Neutrophil (primary cell): ENCODE data around the gene SP140.

Source experiments
- H3K27ac ChIP-seq: fragments of 200-600 bp; sonication (generic); 2 replicates; pipeline ENCODE4 v1.5.1; 2016; ENCODE audit warnings: mild to moderate bottlenecking, moderate library complexity
- H3K27me3 ChIP-seq: fragments of 200-600 bp; sonication (generic); 2 replicates; pipeline ENCODE4 v1.6.0; 2016; ENCODE audit warnings: mild to moderate bottlenecking
- H3K36me3 ChIP-seq: fragments of 200-600 bp; sonication (generic); 2 replicates; pipeline ENCODE4 v1.5.1; 2017
- H3K4me1 ChIP-seq, 2 experiments: fragments of 200-600 bp in 1 of 2; sonication (generic) in 1 of 2; 1 replicate in 1 of 2; 2 replicates in 1 of 2; pipeline versions ENCODE4 v1.5.1 to v1.6.1; 2013 to 2016; ENCODE audit warnings: low read depth in 1 of 2, low read length in 1 of 2, mild to moderate bottlenecking in 1 of 2, moderate library complexity in 1 of 2; ENCODE audit not compliant: control insufficient read depth in 1 of 2, insufficient read depth in 1 of 2
- H3K4me3 ChIP-seq, 2 experiments: fragments of 200-600 bp in 1 of 2; sonication (generic) in 1 of 2; 1 replicate in 1 of 2; 2 replicates in 1 of 2; pipeline ENCODE4 v1.5.1; 2013 to 2016; ENCODE audit warnings: low read depth in 1 of 2, low read length in 1 of 2, mild to moderate bottlenecking in 1 of 2, moderate library complexity in 1 of 2
- H3K9me3 ChIP-seq: fragments of 200-600 bp; sonication (generic); 2 replicates; pipeline ENCODE4 v1.5.1; 2016
- TF ChIP-seq, protein P1 (sequence below): fragments of 200-600 bp; sonication (generic); IDR thresholded peaks from 2 replicates; pipeline ENCODE4 v1.5.1; 2016; ENCODE audit warnings: antibody characterized with exemption

The SP140 gene

DNA sequence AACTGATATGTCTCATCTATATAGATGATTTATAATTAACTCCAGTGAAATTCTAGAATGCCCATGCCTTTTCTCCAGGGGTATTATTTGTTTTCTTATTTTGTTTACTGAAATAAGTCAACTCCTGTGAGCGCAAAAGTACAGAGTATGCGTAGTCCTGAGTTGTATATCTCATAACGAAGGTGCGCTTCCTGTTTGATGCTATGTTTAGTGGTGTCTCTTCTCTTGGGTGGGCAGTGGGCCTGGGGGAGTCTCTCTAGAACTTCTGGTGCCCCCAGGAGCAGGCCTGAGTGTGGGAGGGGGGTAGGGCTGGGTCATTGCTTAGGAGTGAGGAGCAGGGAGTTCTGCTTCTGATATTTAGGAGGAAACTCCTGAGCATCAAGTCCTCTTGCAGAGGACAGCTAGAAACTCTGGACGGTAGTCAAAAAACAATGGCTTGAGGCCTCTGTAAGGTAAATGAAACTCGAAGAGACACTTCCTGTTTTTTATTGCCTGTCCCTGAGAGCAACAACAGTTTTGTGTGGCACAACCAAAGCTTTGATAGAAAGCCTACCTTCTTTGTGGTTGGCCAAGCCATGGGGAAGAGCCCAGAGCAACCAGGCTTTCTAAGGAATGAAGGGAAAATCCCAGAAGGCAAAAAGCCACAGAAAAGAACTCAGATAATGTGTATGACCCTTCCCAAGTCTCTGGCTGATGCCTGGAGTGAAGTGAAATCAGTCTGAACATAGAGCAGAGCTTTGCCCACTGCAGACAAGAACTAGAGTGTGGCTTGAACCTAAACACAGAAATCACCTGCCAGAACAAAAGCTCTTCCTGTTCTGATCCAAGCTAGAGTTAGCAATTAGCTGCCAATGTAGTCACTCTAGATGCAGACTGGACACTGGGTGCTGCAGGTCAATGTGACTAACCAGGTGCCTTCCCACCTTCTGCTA is 92.9 kb downstream of the SP140 start:
- no peaks in the 10 kb centered on the region for H3K27me3 ChIP-seq
- H3K27ac ChIP-seq, result peak overlapping the region; percentile 74
- TF ChIP-seq, protein P1, sequence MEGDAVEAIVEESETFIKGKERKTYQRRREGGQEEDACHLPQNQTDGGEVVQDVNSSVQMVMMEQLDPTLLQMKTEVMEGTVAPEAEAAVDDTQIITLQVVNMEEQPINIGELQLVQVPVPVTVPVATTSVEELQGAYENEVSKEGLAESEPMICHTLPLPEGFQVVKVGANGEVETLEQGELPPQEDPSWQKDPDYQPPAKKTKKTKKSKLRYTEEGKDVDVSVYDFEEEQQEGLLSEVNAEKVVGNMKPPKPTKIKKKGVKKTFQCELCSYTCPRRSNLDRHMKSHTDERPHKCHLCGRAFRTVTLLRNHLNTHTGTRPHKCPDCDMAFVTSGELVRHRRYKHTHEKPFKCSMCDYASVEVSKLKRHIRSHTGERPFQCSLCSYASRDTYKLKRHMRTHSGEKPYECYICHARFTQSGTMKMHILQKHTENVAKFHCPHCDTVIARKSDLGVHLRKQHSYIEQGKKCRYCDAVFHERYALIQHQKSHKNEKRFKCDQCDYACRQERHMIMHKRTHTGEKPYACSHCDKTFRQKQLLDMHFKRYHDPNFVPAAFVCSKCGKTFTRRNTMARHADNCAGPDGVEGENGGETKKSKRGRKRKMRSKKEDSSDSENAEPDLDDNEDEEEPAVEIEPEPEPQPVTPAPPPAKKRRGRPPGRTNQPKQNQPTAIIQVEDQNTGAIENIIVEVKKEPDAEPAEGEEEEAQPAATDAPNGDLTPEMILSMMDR, result no peak
- H3K4me1 ChIP-seq, result peaks cover 18 to 26% of the 10 kb centered on the region in 2 experiments
- H3K36me3 ChIP-seq, result peaks cover 3% of the 10 kb centered on the region
- no peak overlapping the region for H3K4me3 ChIP-seq
- no peaks in the 10 kb centered on the region for H3K9me3 ChIP-seq

GRCh38 chr2:230319211-230319862 is 93.8 kb downstream of the SP140 start:
- Histone ChIP-seq H3K36me3 (no peaks in the 10 kb centered on the region), H3K4me3 (no peak overlapping the region), H3K27ac (peak overlapping the region; percentile 74), H3K4me1 (peaks cover 18 to 26% of the 10 kb centered on the region in 2 experiments), H3K27me3 (no peaks in the 10 kb centered on the region), H3K9me3 (no peaks in the 10 kb centered on the region)
- TF ChIP-seq, protein P1, result no peak

- Histone ChIP-seq H3K27ac (no peak overlapping the region), H3K4me1 (peaks cover 18 to 26% of the 10 kb centered on the region in 2 experiments), H3K36me3 (no peaks in the 10 kb centered on the region), H3K9me3 (no peaks in the 10 kb centered on the region), H3K27me3 (no peaks in the 10 kb centered on the region), H3K4me3 (no peak overlapping the region)
- TF ChIP-seq, protein P1, result no peak
These were observed 95.5 kb downstream of the SP140 start for GRCh38 chr2:230321031-230321430.

DNA sequence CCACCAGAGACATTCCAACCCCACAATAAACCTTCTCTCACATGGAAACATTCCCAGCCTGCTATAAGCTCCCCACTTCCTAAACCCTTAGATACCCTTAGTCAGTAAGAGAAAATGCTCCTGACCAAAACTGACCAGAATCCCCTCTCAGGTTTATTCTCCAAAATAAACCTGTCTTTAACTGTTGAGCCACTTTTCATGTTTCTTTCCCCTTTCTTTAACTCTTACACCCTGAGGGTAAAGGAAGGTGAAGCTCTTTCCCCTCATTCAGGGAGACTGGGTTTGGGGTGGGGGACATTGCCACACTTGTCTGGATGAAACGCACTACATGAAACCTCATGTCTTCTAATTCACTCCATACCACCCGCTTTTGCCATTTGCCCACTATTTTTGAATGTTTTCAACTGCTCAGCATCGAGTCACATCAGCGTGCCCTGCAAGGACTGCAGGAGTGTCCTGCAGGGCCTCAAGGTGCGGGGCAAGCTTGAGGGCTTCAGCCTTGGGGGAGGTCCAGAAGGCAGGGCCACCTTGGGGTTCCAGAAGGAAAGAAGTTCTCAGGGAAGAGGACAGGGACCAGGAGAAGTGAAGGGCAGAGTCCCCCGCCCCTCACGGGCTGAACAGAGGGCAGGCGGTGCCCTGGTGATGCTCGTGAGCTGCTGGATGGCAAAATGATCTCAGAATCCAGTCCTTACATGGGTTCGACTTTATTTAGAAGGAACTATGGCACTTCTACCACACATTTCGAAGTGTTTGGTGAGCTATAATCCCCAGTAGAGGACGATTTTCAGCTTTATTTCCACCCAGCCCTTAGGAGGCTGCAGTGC is 97.2 kb downstream of the SP140 start:
- no peak overlapping the region for H3K27ac ChIP-seq
- TF ChIP-seq, protein P1, result no peak
- no peak overlapping the region for H3K4me3 ChIP-seq
- no peaks in the 10 kb centered on the region for H3K36me3 ChIP-seq
- no peaks in the 10 kb centered on the region for H3K9me3 ChIP-seq
- no peaks in the 10 kb centered on the region for H3K27me3 ChIP-seq
- peaks cover 32 to 35% of the 10 kb centered on the region in 2 experiments for H3K4me1 ChIP-seq

- H3K4me1 ChIP-seq, result peaks cover 35% of the 10 kb centered on the region in 2 experiments
- no peaks in the 10 kb centered on the region for H3K36me3 ChIP-seq
- no peak overlapping the region for H3K27ac ChIP-seq
- TF ChIP-seq, protein P1, result no peak
- H3K27me3 ChIP-seq, result no peaks in the 10 kb centered on the region
- H3K4me3 ChIP-seq, result no peak overlapping the region
- H3K9me3 ChIP-seq, result no peaks in the 10 kb centered on the region
These were observed 98.0 kb downstream of the SP140 start for GRCh38 chr2:230323385-230324106.
